Measurements from ENCODE around the gene AREL1. TPM values are rescaled to one million over a fixed set of nuclear protein-coding genes. Genes with fewer than 3 reads are reported as not detected.

AREL1 gene
- total RNA-seq, 4 donors from 2014 or later = 12.4 to 26.5 (median 21.6) TPM

DNA sequence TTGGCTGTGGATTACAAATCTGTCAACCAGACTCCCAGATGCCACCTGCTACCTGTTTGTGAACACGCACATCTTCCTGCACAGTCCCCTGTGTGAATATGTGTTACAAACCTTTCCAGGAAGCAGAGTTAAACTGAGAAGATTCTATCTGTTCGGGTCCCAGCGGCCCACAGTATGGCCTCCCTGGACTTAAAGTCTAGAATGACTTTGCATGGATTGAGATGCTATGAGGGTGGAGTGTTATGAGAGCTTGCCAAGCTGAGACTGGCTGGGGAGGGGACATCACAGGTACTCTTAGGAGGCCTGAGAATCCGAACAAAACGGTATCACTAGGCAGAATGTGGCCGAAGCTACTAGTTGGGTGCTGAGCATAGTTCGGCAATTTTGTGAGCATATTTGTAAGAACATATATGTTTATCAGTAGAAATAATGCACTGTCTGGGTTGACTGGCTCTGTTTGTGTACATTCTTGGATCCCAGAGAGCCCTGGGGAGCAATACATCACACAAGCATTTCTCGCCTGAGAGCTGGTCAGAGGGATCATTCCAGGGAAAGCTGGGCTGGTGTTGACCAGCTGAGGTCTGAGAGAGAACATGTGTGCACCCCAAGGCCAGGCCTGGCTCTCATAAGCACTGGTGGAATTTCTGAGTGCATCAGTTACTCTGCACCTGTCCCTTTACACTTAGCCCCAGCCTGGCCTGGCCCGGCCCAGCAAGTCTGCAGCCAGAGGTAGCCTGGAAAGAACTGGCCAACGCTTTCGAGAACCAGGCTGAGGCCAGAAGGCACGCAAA, 71.1 kb downstream of the AREL1 start:
- 90 to 95% methylated on average over 12 of the region's 12 CpGs for WGBS, 2 donors
- intact Hi-C loops (cut with DNase I; ENCODE audit: low total_unique reads) = no loop called here
- H3K4me3 ChIP-seq (ENCODE audit: low read depth, poor library complexity, severe bottlenecking) = no peak overlapping the region
- TF ChIP-seq POLR2A (IDR thresholded peaks at IDR 0.05) (no peak), CTCF (IDR thresholded peaks at IDR 0.05) (no peak)
- DNase-seq (ENCODE audit: low spot score in 2 of 2) = no peak

DNA sequence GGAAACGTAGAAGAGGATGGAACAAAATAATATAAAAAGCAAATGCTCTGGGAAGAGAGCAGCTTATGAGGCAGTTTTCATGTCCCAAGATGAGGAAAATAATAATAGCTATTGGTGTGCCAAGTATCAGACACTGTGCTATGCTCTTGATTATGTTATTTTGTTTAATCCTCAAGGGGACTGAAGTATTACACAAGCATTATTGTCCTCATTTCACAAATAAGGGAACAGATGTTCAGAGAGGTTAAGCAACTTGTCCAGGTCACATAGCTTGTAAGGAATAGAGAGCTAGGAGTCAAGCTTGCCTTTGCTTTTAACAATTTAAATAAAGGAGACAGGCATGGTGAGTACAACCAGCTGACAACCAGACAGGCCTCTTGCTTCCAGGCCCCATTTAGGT, 73.9 kb downstream of the AREL1 start:
- intact Hi-C loops (cut with DNase I; ENCODE audit: low total_unique reads) = no loop called here
- DNase-seq (ENCODE audit: low spot score in 2 of 2) = no peak
- no peak overlapping the region for H3K4me3 ChIP-seq (ENCODE audit: low read depth, poor library complexity, severe bottlenecking)
- 66 to 78% methylated on average over 1 of the region's 1 CpG for WGBS, 2 donors
- TF ChIP-seq POLR2A (IDR thresholded peaks at IDR 0.05) (no peak), CTCF (IDR thresholded peaks at IDR 0.05) (no peak)

DNA sequence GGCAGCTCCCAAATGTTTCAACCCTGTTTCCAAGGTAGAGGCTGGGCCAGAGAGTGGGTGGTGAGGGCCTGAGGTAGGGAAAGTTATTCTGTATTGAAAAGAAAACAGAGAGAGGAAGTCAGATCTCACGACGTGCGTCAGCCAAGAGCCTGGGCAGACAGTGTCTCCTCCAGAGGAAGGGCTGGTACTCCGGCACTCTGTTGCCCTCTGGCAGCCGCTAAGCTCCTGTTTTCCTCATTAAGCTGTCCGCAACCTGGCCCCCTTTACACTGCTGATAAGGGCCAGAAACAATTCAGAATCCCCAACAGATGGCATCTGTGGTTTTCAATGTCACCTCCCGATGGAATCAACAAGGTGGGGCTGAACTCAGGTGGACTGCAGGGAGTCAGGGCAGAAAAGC, 74.8 kb downstream of the AREL1 start:
- 61 to 62% methylated on average over 7 of the region's 7 CpGs for WGBS, 2 donors

GRCh38 chr14:74637178-74637550, 75.7 kb downstream of the AREL1 start:
- H3K4me3 ChIP-seq (ENCODE audit: low read depth, poor library complexity, severe bottlenecking) = no peak overlapping the region
- intact Hi-C loops (cut with DNase I; ENCODE audit: low total_unique reads) = no loop called here
- DNase-seq (ENCODE audit: low spot score in 2 of 2) = no peak
- TF ChIP-seq CTCF (IDR thresholded peaks at IDR 0.05) (no peak), POLR2A (IDR thresholded peaks at IDR 0.05) (no peak)
- WGBS, 2 donors = 73 to 77% methylated on average over 3 of the region's 3 CpGs

More for the DNA sequence above, 74.8 kb downstream of the AREL1 start:
- intact Hi-C loops (cut with DNase I; ENCODE audit: low total_unique reads) = no loop called here
- no peak for DNase-seq (ENCODE audit: low spot score in 2 of 2)
- H3K4me3 ChIP-seq (ENCODE audit: low read depth, poor library complexity, severe bottlenecking) = no peak overlapping the region
- no peak for TF ChIP-seq POLR2A (IDR thresholded peaks at IDR 0.05)
- TF ChIP-seq CTCF (IDR thresholded peaks at IDR 0.05) = no peak

DNA sequence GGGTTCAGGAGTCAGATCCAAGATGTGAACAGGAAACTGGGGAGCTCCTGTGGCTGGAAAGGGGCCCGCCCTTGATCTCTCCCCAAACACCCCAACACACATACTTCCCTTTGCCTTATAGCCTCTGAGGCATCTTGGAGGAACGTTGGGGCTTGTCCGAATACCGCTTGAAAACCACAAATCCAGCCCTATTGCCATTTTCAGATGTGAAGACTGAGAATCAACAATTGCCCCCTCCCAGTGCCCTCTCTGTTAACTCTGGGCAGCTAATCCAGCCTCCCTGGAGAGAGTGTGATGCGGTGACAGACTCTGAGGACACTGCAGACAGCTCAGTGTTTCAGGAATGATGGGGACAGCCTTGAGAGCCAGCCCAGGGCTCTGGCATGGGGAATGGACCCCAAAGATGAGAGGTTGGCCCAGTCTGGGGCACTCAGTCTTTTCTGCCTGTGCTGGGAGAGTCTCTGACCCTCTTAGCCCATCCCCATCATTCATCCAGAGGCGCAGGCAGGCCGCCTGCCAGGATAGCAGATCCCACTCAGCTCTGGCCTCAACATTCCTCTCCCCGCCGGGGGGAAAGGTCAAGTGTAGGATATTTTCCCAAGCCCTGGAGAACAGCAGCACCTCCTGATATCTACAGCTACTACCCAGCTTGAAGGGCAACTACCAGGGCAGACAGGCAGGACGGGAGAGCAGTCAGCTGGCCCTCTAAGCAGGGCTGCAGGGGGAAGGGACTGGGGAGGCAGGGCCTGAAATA, 76.3 kb downstream of the AREL1 start:
- intact Hi-C loops (cut with DNase I; ENCODE audit: low total_unique reads) = no loop called here
- DNase-seq (ENCODE audit: low spot score in 2 of 2) = no peak
- TF ChIP-seq POLR2A (IDR thresholded peaks at IDR 0.05) = no peak
- TF ChIP-seq CTCF (IDR thresholded peaks at IDR 0.05) = no peak
- 77 to 81% methylated on average over 10 of the region's 10 CpGs for WGBS, 2 donors
- no peak overlapping the region for H3K4me3 ChIP-seq (ENCODE audit: low read depth, poor library complexity, severe bottlenecking)
